ENCODE data around the gene SH3BGRL3. TPM values are rescaled to one million over a fixed set of nuclear protein-coding genes. Genes with fewer than 3 reads are reported as not detected.

The SH3BGRL3 gene
- total RNA-seq, 4 donors from 2014 or later: 10.3 to 16.9 (median 13.1) TPM

DNA sequence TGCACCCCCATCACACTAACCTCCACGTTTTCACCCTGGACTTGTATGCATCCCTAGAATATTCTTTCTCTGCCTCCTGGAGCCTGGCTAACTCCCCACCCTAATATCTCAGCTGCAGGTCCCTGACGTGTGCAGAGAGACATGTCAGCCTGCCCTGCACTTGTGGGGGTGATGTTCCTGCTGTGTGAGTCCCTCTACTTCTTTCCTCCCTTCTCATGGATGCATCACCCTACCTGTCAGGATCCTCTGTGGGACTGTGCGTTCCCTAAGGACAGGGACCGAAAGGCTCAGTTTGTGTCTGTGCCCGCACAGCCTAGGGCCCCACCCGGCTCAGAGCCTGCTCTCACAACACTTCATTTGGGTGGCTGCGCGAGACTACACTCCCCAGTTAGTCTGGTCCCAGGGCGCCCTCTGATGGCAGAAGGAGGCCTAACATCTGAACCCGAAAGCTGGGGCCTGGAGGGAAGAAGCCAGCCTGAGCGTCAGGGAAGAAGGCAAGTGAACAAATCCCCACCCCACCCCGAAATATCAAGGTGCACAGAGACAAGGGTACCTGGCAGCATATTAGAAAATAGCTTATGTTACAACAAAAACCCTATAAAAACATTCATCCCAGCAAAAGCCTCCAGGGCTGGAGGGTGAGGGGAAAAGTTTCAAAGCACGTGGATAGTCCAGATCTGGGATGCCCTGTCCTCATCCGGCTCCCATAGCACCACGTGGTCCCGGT is 41.6 kb downstream of the SH3BGRL3 start:
- TF ChIP-seq CTCF (IDR thresholded peaks at IDR 0.05 in 4 of 5, conservative IDR thresholded peaks at IDR 0.05 in 1 of 5): peak; percentile 88 to 95 (median 91)
- TF ChIP-seq POLR2A (IDR thresholded peaks at IDR 0.05): no peak
- intact Hi-C loops (cut with DNase I; ENCODE audit: low total_unique reads) (loop anchor here (1.0 to 10.0 kb wide), 4 partner anchors 36 to 216 kb away; no protein-coding TSS in a partner anchor), in situ Hi-C loops (cut with MboI; ENCODE audit: low sequenced_read_pairs in 4 of 4) (loop anchor here in 3 of 4 donors (5.0 kb wide), 2 partner anchors 34 to 44 kb away; no protein-coding TSS in a partner anchor)
- no peak overlapping the region for H3K4me3 ChIP-seq
- DNase-seq (peak; percentile 83 to 86), ATAC-seq (peak; percentile 85 to 92)
- peaks cover 4 to 5% of the 10 kb centered on the region in 2 donors for H3K4me1 ChIP-seq
- no peaks in the 10 kb centered on the region for H3K9me3 ChIP-seq
- H3K27ac ChIP-seq: no peak overlapping the region
- no peaks in the 10 kb centered on the region for H3K36me3 ChIP-seq
- no peaks in the 10 kb centered on the region for H3K27me3 ChIP-seq

DNA sequence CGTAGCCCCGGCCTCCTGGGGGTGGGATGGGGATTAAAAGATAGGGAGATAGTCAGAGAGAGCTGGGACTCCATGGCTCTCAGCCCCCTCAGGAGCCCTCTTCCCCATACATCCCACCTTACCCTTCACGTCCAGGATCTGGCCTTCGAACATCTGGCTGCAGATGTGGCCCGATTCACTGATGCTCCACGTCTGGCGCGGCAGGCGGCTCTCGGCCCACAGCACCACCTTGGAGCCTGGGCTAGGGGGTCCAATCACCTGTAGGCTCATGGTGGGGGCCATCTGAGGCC is 42.1 kb downstream of the SH3BGRL3 start:
- Histone ChIP-seq H3K4me1 (peaks cover 4 to 5% of the 10 kb centered on the region in 2 donors), H3K36me3 (no peaks in the 10 kb centered on the region), H3K27me3 (no peaks in the 10 kb centered on the region), H3K27ac (no peak overlapping the region), H3K9me3 (no peaks in the 10 kb centered on the region), H3K4me3 (no peak overlapping the region)
- intact Hi-C loops (cut with DNase I; ENCODE audit: low total_unique reads) (loop anchor here (10.0 kb wide), 1 partner anchor 117 kb away; no protein-coding TSS in a partner anchor), in situ Hi-C loops (cut with MboI; ENCODE audit: low sequenced_read_pairs in 4 of 4) (loop anchor here in 3 of 4 donors (5.0 kb wide), 2 partner anchors 35 to 45 kb away; no protein-coding TSS in a partner anchor)
- no peak for ATAC-seq
- DNase-seq: no peak
- TF ChIP-seq CTCF (IDR thresholded peaks at IDR 0.05 in 4 of 5, conservative IDR thresholded peaks at IDR 0.05 in 1 of 5): no peak
- no peak for TF ChIP-seq POLR2A (IDR thresholded peaks at IDR 0.05)

DNA sequence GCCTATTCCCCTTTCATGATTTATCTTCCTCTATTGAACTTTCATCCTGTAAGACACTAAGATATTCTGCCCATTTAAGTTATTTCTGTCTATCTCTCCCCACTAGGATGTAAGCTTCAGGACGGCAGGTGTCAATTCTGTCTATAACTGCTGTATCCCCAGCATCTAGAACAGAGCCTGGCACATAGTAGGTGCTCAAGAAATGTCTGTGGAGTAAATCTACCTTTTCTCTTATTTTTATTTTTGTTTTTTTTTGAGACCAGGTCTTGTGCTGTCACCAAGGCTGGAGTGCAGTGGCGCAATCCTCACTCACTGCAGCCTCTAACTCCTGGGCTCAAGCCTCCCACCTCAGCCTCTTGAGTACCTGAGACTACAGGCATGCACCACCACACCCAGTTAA is 43.5 kb downstream of the SH3BGRL3 start:
- intact Hi-C loops (cut with DNase I; ENCODE audit: low total_unique reads) (loop anchor here (10.0 kb wide), 1 partner anchor 119 kb away; no protein-coding TSS in a partner anchor), in situ Hi-C loops (cut with MboI; ENCODE audit: low sequenced_read_pairs in 4 of 4) (loop anchor here in 3 of 4 donors (5.0 kb wide), 2 partner anchors 36 to 46 kb away; no protein-coding TSS in a partner anchor)
- Histone ChIP-seq H3K27ac (no peak overlapping the region), H3K9me3 (no peaks in the 10 kb centered on the region), H3K4me1 (peaks cover 4 to 5% of the 10 kb centered on the region in 2 donors), H3K4me3 (no peak overlapping the region), H3K27me3 (no peaks in the 10 kb centered on the region), H3K36me3 (no peaks in the 10 kb centered on the region)
- TF ChIP-seq CTCF (IDR thresholded peaks at IDR 0.05 in 4 of 5, conservative IDR thresholded peaks at IDR 0.05 in 1 of 5) (no peak), POLR2A (IDR thresholded peaks at IDR 0.05) (no peak)
- no peak for ATAC-seq
- DNase-seq: no peak

DNA sequence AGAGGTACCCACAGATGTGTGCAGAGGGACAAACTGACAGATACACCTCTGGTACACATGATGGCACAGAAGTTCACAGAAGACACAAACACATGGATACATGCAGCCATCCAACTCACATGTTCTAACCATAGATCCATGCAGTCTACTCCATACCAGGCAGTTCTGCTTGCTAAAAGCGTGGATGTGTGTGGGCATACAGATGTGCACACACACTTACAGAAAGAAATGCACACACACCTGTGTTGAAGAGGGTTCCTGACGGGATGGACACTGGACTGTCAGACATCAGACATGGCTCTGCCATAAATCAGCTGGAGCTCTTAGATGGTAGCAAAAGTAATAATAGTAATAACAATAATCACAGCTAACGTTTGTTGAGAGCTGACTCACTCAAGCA is 44.7 kb downstream of the SH3BGRL3 start:
- Histone ChIP-seq H3K4me1 (peaks cover 4 to 5% of the 10 kb centered on the region in 2 donors), H3K27ac (no peak overlapping the region), H3K36me3 (no peaks in the 10 kb centered on the region), H3K27me3 (no peaks in the 10 kb centered on the region), H3K9me3 (no peaks in the 10 kb centered on the region), H3K4me3 (no peak overlapping the region)
- no peak for TF ChIP-seq POLR2A (IDR thresholded peaks at IDR 0.05)
- no peak for TF ChIP-seq CTCF (IDR thresholded peaks at IDR 0.05 in 4 of 5, conservative IDR thresholded peaks at IDR 0.05 in 1 of 5)
- no peak for ATAC-seq
- in situ Hi-C loops (cut with MboI; ENCODE audit: low sequenced_read_pairs in 4 of 4): loop anchor here in 3 of 4 donors (5.0 kb wide), 2 partner anchors 37 to 47 kb away; no protein-coding TSS in a partner anchor
- no peak for DNase-seq
- intact Hi-C loops (cut with DNase I; ENCODE audit: low total_unique reads): loop anchor here (10.0 kb wide), 1 partner anchor 120 kb away; no protein-coding TSS in a partner anchor

Measured in gastrocnemius medialis (tissue), 4 donors.